Upper lobe of left lung (tissue), 6 donors: ENCODE measurements around the gene PTGFRN. TPM values are rescaled to one million over a fixed set of nuclear protein-coding genes. Genes with fewer than 3 reads are reported as not detected.
A peak's percentile ranks its signal among the peaks of the same experiment; 100 is the strongest.

Source experiments
- ATAC-seq, 2 donors: fragments of 200-7000 bp; cut with Tn5 transposase; one replicate each; pipeline ENCODE4 v1.9.1; 2022; ENCODE audit warnings: mild to moderate bottlenecking in 2 of 2, moderate library complexity in 2 of 2; ENCODE audit not compliant: low FRiP score in 2 of 2
- DNase-seq, 2 donors: peaks; one replicate each; pipeline ENCODE4 v3.0.0-alpha.2; 2019 to 2020
- H3K27ac ChIP-seq, 4 donors: fragments of 200-600 bp; sonication (generic); one replicate each; pipeline ENCODE4 v1.5.1; 2016 to 2019
- H3K27me3 ChIP-seq, 4 donors: fragments of 200-600 bp; sonication (generic); one replicate each; pipeline ENCODE4 v1.5.1; 2017 to 2019
- H3K36me3 ChIP-seq, 4 donors: fragments of 200-600 bp; sonication (generic); one replicate each; pipeline ENCODE4 v1.5.1; 2016 to 2019
- H3K4me1 ChIP-seq, 4 donors: fragments of 200-600 bp; sonication (generic); one replicate each; pipeline ENCODE4 v1.5.1; 2018 to 2019
- H3K4me3 ChIP-seq, 4 donors: fragments of 200-600 bp; sonication (generic); one replicate each; pipeline ENCODE4 v1.5.1; 2017 to 2019; ENCODE audit warnings: mild to moderate bottlenecking in 2 of 4, moderate library complexity in 1 of 4
- H3K9me3 ChIP-seq, 4 donors: fragments of 200-600 bp; sonication (generic); one replicate each; pipeline ENCODE4 v1.5.1; 2018 to 2019
- CTCF ChIP-seq, 6 experiments: fragments of 450-650 bp in 4 of 6; fragments of 200-600 bp in 2 of 6; sonication (generic) in 2 of 6; IDR thresholded peaks; one replicate each; pipeline ENCODE4 v1.5.1; 2016 to 2019; ENCODE audit warnings: antibody characterized with exemption in 6 of 6
- EP300 ChIP-seq, 4 donors: sonication (generic); formaldehyde crosslinking; IDR thresholded peaks; one replicate each; pipeline ENCODE4 v1.5.1; 2017; ENCODE audit warnings: antibody characterized with exemption in 4 of 4, control low read depth in 2 of 4
- POLR2A ChIP-seq, 4 donors: fragments of 450-650 bp; IDR thresholded peaks; one replicate each; pipeline ENCODE4 v1.5.1; 2016 to 2017; ENCODE audit warnings: antibody characterized with exemption in 4 of 4, mild to moderate bottlenecking in 2 of 4
- POLR2AphosphoS5 ChIP-seq, 2 donors: sonication (generic); formaldehyde crosslinking; IDR thresholded peaks; one replicate each; pipeline ENCODE4 v1.5.1; 2017; ENCODE audit warnings: antibody characterized with exemption in 2 of 2
- WGBS, 2 donors: methylation state at CpG; one replicate each; pipeline ENCODE4 v1.1.5; 2017 to 2018; 5-methylcytosine and 5-hydroxymethylcytosine counted together
- total RNA-seq, 6 donors: library from RNA; depleted of rRNA in 4 of 6; stranded (reverse); fragments of >200 nt in 4 of 6; gene quantifications; one replicate each; pipeline versions ENCODE4 v1.1.0 to v1.2.1, GENCODE V29; 2016 to 2021
- donor health status: DM: no; HTN: no; CAD: no; lungs with moderate emphysema.
- donor health status: DM: no; HTN: yes; CAD: no; lungs with severe emphysema.

PTGFRN gene
- total RNA-seq, 6 donors from 2014 or later = 11.7 to 33.6 (median 20.1) TPM

- Histone ChIP-seq H3K4me3 (no peak overlapping the region), H3K9me3 (no peaks in the 10 kb centered on the region), H3K27ac (no peak overlapping the region), H3K27me3 (no peaks in the 10 kb centered on the region), H3K4me1 (peaks cover 0 to 13% (median 5%) of the 10 kb centered on the region in 4 donors), H3K36me3 (no peaks in the 10 kb centered on the region)
- TF ChIP-seq POLR2AphosphoS5 (IDR thresholded peaks at IDR 0.05) (no peak), POLR2A (IDR thresholded peaks at IDR 0.05) (no peak), CTCF (IDR thresholded peaks at IDR 0.05) (no peak), EP300 (IDR thresholded peaks at IDR 0.05) (no peak)
- ATAC-seq = no peak
- 72% methylated on average over 2 of the region's 2 CpGs for WGBS, 2 donors
- DNase-seq = no peak
Measured at GRCh38 chr1:117008656-117009055, 98.9 kb downstream of the PTGFRN start.

GRCh38 chr1:117009132-117009531 lies 99.4 kb downstream of the PTGFRN start:
- no peaks in the 10 kb centered on the region for H3K36me3 ChIP-seq
- TF ChIP-seq EP300 (IDR thresholded peaks at IDR 0.05) (no peak), POLR2A (IDR thresholded peaks at IDR 0.05) (no peak), POLR2AphosphoS5 (IDR thresholded peaks at IDR 0.05) (no peak), CTCF (IDR thresholded peaks at IDR 0.05) (no peak)
- peak in 1 of 2 donors; percentile 63 for ATAC-seq
- peak in 1 of 2 donors; percentile 35 for DNase-seq
- peaks cover 0 to 13% (median 5%) of the 10 kb centered on the region in 4 donors for H3K4me1 ChIP-seq
- no peaks in the 10 kb centered on the region for H3K27me3 ChIP-seq
- 54 to 64% methylated on average over 3 of the region's 3 CpGs for WGBS, 2 donors
- no peaks in the 10 kb centered on the region for H3K9me3 ChIP-seq
- no peak overlapping the region for H3K4me3 ChIP-seq
- peak overlapping the region in 1 of 4 donors; percentile 10 for H3K27ac ChIP-seq

- H3K4me3 ChIP-seq = no peak overlapping the region
- no peak overlapping the region for H3K27ac ChIP-seq
- WGBS, 2 donors = 90 to 94% methylated on average over 3 of the region's 3 CpGs
- no peaks in the 10 kb centered on the region for H3K9me3 ChIP-seq
- DNase-seq = no peak
- no peak for ATAC-seq
- TF ChIP-seq CTCF (IDR thresholded peaks at IDR 0.05) = no peak
- TF ChIP-seq EP300 (IDR thresholded peaks at IDR 0.05) = no peak
- no peak for TF ChIP-seq POLR2A (IDR thresholded peaks at IDR 0.05)
- TF ChIP-seq POLR2AphosphoS5 (IDR thresholded peaks at IDR 0.05) = no peak
- H3K4me1 ChIP-seq = peaks cover 0 to 13% (median 5%) of the 10 kb centered on the region in 4 donors
- H3K27me3 ChIP-seq = no peaks in the 10 kb centered on the region
- no peaks in the 10 kb centered on the region for H3K36me3 ChIP-seq
Measured at GRCh38 chr1:117010310-117010969, 100.7 kb downstream of the PTGFRN start.

- ATAC-seq (no peak), DNase-seq (no peak)
- no peak overlapping the region for H3K27ac ChIP-seq
- WGBS, 2 donors = 92 to 97% methylated on average over 3 of the region's 3 CpGs
- H3K36me3 ChIP-seq = no peaks in the 10 kb centered on the region
- H3K4me3 ChIP-seq = no peak overlapping the region
- H3K4me1 ChIP-seq = peaks cover 0 to 13% (median 5%) of the 10 kb centered on the region in 4 donors
- TF ChIP-seq POLR2AphosphoS5 (IDR thresholded peaks at IDR 0.05) (no peak), CTCF (IDR thresholded peaks at IDR 0.05) (no peak), EP300 (IDR thresholded peaks at IDR 0.05) (no peak), POLR2A (IDR thresholded peaks at IDR 0.05) (no peak)
- H3K9me3 ChIP-seq = no peaks in the 10 kb centered on the region
- no peaks in the 10 kb centered on the region for H3K27me3 ChIP-seq
Measured at GRCh38 chr1:117011334-117011733, 101.6 kb downstream of the PTGFRN start.
